Fibroblast of upper back skin (primary cell): ENCODE data around the gene ROM1.
"Not testable (repeated sequence)": the region's sequence is repeated elsewhere in the genome, so short reads cannot be mapped to it uniquely, and the experiment has no call there.

Experiments
- DNase-seq: peaks from one replicate; pipeline ENCODE4 v3.0.0-alpha.2; 2013

Gene ROM1

GRCh38 chr11:62610814-62611704, 2.0 kb upstream of the ROM1 start:
- DNase-seq: no peak

GRCh38 chr11:62611705-62612365, 1.2 kb upstream of the ROM1 start:
- peak; percentile 65 for DNase-seq

- no peak for DNase-seq
Measured at GRCh38 chr11:62613291-62613778, 278 bp downstream of the ROM1 start.

- no peak for DNase-seq
Measured at GRCh38 chr11:62614275-62614674, 1.2 kb downstream of the ROM1 start.

- DNase-seq: no peak
Measured at GRCh38 chr11:62615521-62615920, 2.5 kb downstream of the ROM1 start.

GRCh38 chr11:62616957-62617356, 3.9 kb downstream of the ROM1 start:
- DNase-seq: not testable (repeated sequence)

- no peak for DNase-seq
Measured at GRCh38 chr11:62621027-62621566, 8.0 kb downstream of the ROM1 start.

- DNase-seq: peak; percentile 97
Measured at GRCh38 chr11:62621567-62622470, 8.8 kb downstream of the ROM1 start, which contains the start of gene B3GAT3. B3GAT3 (minus strand) TSS chr11:62621986; CDS start chr11:62621947, 39 bp downstream.

- peak; percentile 10 for DNase-seq
Measured at GRCh38 chr11:62622476-62623089, 9.5 kb downstream of the ROM1 start.

GRCh38 chr11:62627713-62628112, 14.7 kb downstream of the ROM1 start:
- no peak for DNase-seq

GRCh38 chr11:62632492-62632891, 19.4 kb downstream of the ROM1 start:
- no peak for DNase-seq

- DNase-seq: no peak
Measured at GRCh38 chr11:62644220-62644619, 31.2 kb downstream of the ROM1 start.

- no peak for DNase-seq
Measured at GRCh38 chr11:62645671-62645945, 32.6 kb downstream of the ROM1 start.

- DNase-seq: peak; percentile 97
Measured at GRCh38 chr11:62645946-62646824, 33.1 kb downstream of the ROM1 start, which contains the start of gene GANAB. GANAB (minus strand) TSS chr11:62646613; CDS start chr11:62646599, 14 bp downstream.

GRCh38 chr11:62646825-62647608, 34.0 kb downstream of the ROM1 start:
- no peak for DNase-seq

GRCh38 chr11:62647609-62648005, 34.5 kb downstream of the ROM1 start:
- no peak for DNase-seq

GRCh38 chr11:62648185-62648966, 35.3 kb downstream of the ROM1 start:
- no peak for DNase-seq

- no peak for DNase-seq
Measured at GRCh38 chr11:62648967-62649364, 35.9 kb downstream of the ROM1 start.

- no peak for DNase-seq
Measured at GRCh38 chr11:62649486-62649885, 36.4 kb downstream of the ROM1 start.
